Activated T-cell treated with anti-CD3 and anti-CD28 coated beads, Interleukin-2, amount 50 U/mL, for 4 hours (primary cell): ENCODE results near the gene PLEKHD1. TPM values are rescaled to one million over a fixed set of nuclear protein-coding genes. Genes with fewer than 3 reads are reported as not detected.
A peak's percentile ranks its signal among the peaks of the same experiment; 100 is the strongest.

Experiments
- ATAC-seq, 2 donors: fragments of 200-7000 bp; cut with Tn5 transposase; one replicate each; pipeline ENCODE4 v1.10.0; 2021
- DNase-seq: peaks from one replicate; pipeline ENCODE4 v3.0.0-alpha.2; 2020
- H3K27me3 Mint-ChIP-seq: one replicate; pipeline ENCODE4 v1.8.0; 2021; ENCODE audit warnings: low read depth, mixed read lengths
- H3K36me3 Mint-ChIP-seq: one replicate; pipeline ENCODE4 v1.8.0; 2022; ENCODE audit warnings: mixed read lengths; ENCODE audit not compliant: insufficient read depth
- H3K4me1 Mint-ChIP-seq: one replicate; pipeline ENCODE4 v1.8.0; 2021; ENCODE audit warnings: low read depth, mixed read lengths
- H3K4me3 Mint-ChIP-seq: one replicate; pipeline ENCODE4 v1.8.0; 2021; ENCODE audit warnings: mild to moderate bottlenecking, moderate library complexity, mixed read lengths
- H3K9me3 Mint-ChIP-seq: one replicate; pipeline ENCODE4 v1.8.0; 2021; ENCODE audit warnings: mixed read lengths
- total RNA-seq, 3 donors: library from RNA; stranded (reverse); gene quantifications; one replicate each; pipeline ENCODE4 v1.2.1, GENCODE V29; 2021

Gene PLEKHD1
- total RNA-seq: under 1 TPM; 0.05 to 0.16 (median 0.10) TPM

DNA sequence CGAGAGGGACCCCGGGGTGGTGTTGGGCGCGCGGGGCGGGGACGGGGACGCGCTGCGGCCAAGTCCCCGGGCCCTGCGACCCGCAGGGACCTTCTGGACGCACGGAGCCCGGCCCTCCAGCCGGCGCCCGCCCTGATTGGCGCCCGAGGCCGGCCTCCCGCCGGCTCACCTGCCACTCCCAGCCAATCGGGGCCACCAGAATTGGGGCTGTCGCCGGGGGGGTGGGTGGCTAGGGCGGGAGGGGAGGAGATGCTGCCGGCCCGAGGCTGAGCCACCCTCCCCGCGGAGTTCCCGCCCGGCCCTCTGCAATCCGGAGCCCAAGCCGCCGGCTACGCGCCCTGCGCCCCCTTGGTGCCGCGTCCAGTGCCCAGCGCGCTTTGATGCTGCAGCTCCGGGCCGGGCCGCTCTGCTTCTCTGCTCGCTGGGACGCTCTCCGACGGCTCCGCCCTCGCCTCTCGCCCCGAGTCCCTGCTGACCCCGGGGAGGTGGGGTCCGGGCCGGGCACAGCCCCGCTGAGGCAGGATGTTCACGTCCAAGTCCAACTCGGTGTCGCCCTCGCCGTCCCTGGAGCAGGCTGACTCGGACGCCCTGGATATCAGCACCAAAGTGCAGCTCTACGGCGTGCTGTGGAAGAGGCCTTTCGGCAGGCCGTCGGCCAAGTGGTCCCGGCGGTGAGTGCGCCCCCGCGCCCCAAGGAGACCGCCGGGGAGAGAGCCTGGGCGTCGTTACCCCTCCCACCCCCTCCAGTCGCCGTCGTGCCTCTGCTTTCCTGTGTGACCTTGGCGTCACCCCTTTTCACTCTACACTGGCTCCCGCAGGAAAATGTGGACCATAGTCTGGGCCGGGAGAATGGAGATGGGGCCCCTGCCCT, at the start of gene PLEKHD1:
Gene PLEKHD1 (plus strand): TSS at position 285 of the 871 bp plus-strand sequence. CDS start 238 bp downstream, at position 523.
- H3K36me3 Mint-ChIP-seq: no peaks in the 10 kb centered on the region
- peaks cover 47% of the 10 kb centered on the region for H3K27me3 Mint-ChIP-seq
- H3K4me3 Mint-ChIP-seq: no peak within 1 kb of the TSS
- H3K4me1 Mint-ChIP-seq: peaks cover 5% of the 10 kb centered on the region
- ATAC-seq (peak in 1 of 2 donors; percentile 25), DNase-seq (no peak)
- no peaks in the 10 kb centered on the region for H3K9me3 Mint-ChIP-seq

DNA sequence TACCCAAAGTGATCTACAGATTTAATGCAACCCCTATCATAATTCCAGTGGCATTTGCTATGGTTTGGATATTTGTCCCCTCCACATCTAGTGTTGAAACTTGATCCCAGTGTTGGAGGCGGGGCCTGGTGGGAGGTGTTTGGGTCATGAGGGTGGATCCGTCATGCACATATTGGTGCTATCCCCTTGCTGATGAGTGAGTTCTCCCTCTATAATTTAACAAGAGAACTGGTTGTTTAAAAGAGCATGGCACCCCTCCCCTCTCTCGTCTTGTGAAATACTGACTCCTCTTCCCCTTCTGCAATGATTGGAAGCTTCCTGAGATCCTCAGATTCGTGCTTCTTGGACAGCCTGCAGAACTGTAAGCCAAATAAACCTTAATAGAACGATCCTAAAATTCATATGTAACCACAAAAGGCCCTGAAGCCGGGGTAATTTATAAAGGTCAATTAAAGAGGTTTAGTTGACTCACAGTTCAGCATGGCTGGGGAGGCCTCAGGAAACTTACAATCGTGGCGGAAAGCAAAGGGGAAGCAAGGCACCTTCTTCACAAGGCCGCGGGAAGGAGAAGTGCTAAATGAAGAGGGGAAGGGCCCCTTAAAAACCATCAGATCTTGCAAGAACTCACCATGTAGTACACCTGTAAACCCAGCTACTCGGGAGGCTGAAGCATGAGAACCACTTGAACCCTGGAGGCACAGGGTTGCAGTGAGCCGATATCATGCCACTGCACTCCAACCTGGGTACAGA, 44.8 kb upstream of the PLEKHD1 start:
- Mint-ChIP-seq H3K27me3 (no peaks in the 10 kb centered on the region), H3K36me3 (peaks cover 23% of the 10 kb centered on the region), H3K4me1 (peaks cover 13% of the 10 kb centered on the region), H3K4me3 (no peak overlapping the region), H3K9me3 (no peaks in the 10 kb centered on the region)
- DNase-seq (no peak), ATAC-seq (no peak)

DNA sequence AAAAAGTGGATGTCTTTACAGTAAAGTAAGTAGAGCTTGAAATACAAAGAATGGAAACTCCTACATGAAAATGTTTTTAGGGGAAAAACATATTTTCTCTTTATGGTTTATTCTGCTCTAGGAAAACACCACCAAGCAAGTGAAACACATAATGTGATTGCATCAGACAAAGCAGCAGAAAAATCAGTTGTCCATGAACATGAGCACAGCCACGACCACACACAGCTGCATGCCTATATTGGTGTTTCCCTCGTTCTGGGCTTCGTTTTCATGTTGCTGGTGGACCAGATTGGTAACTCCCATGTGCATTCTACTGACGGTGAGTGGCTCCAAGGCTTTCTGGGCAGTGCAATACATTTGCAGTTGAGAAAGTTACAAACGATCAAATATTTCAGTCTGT, 42.6 kb upstream of the PLEKHD1 start:
- Mint-ChIP-seq H3K27me3 (no peaks in the 10 kb centered on the region), H3K36me3 (peaks cover 29% of the 10 kb centered on the region), H3K9me3 (no peaks in the 10 kb centered on the region), H3K4me3 (peak overlapping the region; percentile 27), H3K4me1 (peaks cover 8% of the 10 kb centered on the region)
- ATAC-seq: no peak
- no peak for DNase-seq

DNA sequence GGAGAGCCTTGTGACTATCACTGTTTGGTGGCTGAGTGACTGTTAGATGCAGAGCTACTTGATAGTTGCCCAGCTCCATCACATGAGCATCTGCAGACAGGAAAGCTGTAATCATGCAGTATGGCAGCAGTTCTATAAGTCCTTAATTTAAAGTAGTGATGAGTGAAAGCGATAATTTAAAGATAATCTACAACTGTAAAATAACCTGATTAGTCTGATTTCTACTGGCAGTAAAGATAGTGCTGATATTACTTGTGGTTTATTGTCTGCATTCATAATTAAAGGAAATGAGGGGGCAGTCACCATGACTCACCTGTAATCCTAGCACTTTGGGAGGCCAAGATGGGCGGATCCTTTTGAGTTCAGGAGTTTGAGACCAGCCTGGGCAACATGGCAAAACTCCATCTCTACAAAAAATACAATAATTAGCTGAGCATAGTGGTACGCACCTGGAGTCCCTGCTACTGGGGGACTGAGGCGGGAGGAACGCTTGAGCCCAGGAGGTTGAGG, 41.2 kb upstream of the PLEKHD1 start:
- Mint-ChIP-seq H3K36me3 (peaks cover 35% of the 10 kb centered on the region), H3K4me1 (peaks cover 8% of the 10 kb centered on the region), H3K27me3 (no peaks in the 10 kb centered on the region), H3K4me3 (peak overlapping the region; percentile 30), H3K9me3 (no peaks in the 10 kb centered on the region)
- no peak for DNase-seq
- no peak for ATAC-seq

DNA sequence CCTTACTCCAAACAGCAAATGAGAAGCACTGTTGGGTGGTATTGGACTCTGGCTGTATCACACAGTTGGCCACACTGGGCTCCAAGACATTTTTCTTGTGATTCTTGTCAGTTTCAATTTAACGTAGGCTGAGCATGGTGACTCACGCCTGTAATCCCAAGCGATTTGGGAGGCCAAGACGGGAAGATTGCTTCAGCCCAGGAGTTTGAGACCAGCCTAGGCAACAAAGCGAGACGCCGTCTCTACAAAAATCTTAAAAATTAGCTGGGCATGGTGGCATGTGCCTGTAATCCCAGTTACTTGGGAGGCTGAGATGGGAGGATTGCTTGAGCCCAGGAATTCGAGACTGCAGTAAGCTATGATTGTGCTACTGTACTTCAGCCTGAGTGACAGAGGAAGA, 35.3 kb upstream of the PLEKHD1 start:
- Mint-ChIP-seq H3K4me3 (no peak overlapping the region), H3K36me3 (peaks cover 32% of the 10 kb centered on the region), H3K27me3 (no peaks in the 10 kb centered on the region), H3K4me1 (no peaks in the 10 kb centered on the region), H3K9me3 (no peaks in the 10 kb centered on the region)
- ATAC-seq (no peak), DNase-seq (no peak)

DNA sequence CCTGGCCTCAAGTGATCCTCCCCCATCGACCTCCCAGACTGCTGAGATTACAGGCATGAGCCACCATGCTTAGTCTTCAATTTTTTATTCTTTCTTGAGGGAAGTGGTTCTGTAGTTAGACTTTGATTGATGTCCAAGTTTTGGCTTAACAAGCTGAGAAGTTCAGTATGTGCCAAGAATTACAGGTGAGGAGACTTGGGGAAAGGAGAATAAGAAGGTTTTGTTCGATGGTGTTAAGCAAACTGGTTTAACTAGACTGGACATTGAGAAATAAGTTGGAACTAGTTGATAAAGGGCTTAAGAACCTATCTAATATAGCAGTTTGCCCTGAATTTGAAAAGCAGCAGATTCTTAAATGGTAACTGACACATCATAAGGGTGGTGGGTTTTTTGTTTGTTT, 32.6 kb upstream of the PLEKHD1 start:
- peaks cover 25% of the 10 kb centered on the region for H3K36me3 Mint-ChIP-seq
- H3K9me3 Mint-ChIP-seq: no peaks in the 10 kb centered on the region
- DNase-seq: no peak
- ATAC-seq: no peak
- no peaks in the 10 kb centered on the region for H3K4me1 Mint-ChIP-seq
- no peaks in the 10 kb centered on the region for H3K27me3 Mint-ChIP-seq
- H3K4me3 Mint-ChIP-seq: no peak overlapping the region

DNA sequence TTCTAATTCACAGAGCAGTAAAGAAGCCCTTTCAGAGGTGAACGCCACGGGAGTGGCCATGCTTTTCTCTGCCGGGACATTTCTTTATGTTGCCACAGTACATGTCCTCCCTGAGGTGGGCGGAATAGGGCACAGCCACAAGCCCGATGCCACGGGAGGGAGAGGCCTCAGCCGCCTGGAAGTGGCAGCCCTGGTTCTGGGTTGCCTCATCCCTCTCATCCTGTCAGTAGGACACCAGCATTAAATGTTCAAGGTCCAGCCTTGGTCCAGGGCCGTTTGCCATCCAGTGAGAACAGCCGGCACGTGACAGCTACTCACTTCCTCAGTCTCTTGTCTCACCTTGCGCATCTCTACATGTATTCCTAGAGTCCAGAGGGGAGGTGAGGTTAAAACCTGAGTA, 26.2 kb upstream of the PLEKHD1 start:
- Mint-ChIP-seq H3K4me1 (no peaks in the 10 kb centered on the region), H3K27me3 (no peaks in the 10 kb centered on the region), H3K36me3 (peaks cover 27% of the 10 kb centered on the region), H3K4me3 (no peak overlapping the region), H3K9me3 (no peaks in the 10 kb centered on the region)
- ATAC-seq (no peak), DNase-seq (no peak)

DNA sequence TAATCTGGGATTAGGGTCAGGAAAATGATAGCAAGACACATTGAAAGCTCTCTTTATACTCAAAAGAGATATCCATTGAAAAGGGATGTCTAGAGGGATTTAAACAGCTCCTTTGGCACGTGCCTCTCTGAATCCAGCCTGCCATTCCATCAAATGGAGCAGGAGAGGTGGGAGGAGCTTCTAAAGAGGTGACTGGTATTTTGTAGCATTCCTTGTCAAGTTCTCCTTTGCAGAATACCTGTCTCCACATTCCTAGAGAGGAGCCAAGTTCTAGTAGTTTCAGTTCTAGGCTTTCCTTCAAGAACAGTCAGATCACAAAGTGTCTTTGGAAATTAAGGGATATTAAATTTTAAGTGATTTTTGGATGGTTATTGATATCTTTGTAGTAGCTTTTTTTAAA, 25.4 kb upstream of the PLEKHD1 start:
- H3K27me3 Mint-ChIP-seq: no peaks in the 10 kb centered on the region
- no peak overlapping the region for H3K4me3 Mint-ChIP-seq
- ATAC-seq (no peak), DNase-seq (no peak)
- H3K4me1 Mint-ChIP-seq: no peaks in the 10 kb centered on the region
- H3K36me3 Mint-ChIP-seq: peaks cover 25% of the 10 kb centered on the region
- no peaks in the 10 kb centered on the region for H3K9me3 Mint-ChIP-seq

DNA sequence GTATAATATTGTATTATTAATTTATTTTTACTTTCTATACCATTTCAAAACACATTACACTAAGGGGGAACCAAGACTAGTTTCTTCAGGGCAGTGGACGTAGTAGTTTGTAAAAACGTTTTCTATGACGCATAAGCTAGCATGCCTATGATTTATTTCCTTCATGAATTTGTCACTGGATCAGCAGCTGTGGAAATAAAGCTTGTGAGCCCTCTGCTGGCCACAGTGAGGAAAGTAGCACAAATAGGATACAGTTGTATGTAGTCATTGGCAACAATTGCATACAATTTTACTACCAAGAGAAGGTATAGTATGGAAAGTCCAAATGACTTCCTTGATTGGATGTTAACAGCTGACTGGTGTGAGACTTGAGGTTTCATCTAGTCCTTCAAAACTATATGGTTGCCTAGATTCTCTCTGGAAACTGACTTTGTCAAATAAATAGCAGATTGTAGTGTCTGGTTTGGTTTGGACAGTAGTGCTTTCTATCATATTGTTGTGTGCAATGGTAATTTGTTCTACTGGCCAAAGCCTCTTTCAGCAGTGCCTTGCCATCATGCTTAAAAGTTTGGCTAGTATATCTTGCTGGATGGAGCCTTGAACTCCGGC, 24.3 kb upstream of the PLEKHD1 start:
- H3K4me1 Mint-ChIP-seq: no peaks in the 10 kb centered on the region
- DNase-seq: peak; percentile 38
- peak; percentile 75 to 86 for ATAC-seq
- peaks cover 24% of the 10 kb centered on the region for H3K36me3 Mint-ChIP-seq
- no peaks in the 10 kb centered on the region for H3K27me3 Mint-ChIP-seq
- no peaks in the 10 kb centered on the region for H3K9me3 Mint-ChIP-seq
- H3K4me3 Mint-ChIP-seq: no peak overlapping the region

DNA sequence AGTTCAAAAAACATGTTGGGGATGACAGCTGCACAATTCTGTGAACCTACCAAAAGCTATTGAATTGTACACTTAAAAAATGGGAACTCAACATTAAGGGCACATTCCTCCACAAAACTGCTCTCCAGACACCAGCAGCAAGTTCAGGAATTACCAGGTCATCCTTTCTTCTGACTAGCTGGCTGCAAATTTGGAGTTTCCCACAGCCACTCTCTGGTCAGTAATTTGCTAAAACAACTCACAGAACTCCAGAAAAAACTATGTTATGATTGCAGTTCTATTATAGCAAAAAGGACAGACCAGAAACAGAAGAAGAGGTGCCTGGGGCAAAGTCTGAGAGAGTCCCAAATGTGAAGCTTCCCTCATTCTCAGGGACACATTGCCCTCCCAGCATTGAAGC, 20.1 kb upstream of the PLEKHD1 start:
- H3K4me1 Mint-ChIP-seq: no peaks in the 10 kb centered on the region
- ATAC-seq: no peak
- no peak overlapping the region for H3K4me3 Mint-ChIP-seq
- no peak for DNase-seq
- H3K36me3 Mint-ChIP-seq: peaks cover 16% of the 10 kb centered on the region
- H3K9me3 Mint-ChIP-seq: no peaks in the 10 kb centered on the region
- no peaks in the 10 kb centered on the region for H3K27me3 Mint-ChIP-seq

DNA sequence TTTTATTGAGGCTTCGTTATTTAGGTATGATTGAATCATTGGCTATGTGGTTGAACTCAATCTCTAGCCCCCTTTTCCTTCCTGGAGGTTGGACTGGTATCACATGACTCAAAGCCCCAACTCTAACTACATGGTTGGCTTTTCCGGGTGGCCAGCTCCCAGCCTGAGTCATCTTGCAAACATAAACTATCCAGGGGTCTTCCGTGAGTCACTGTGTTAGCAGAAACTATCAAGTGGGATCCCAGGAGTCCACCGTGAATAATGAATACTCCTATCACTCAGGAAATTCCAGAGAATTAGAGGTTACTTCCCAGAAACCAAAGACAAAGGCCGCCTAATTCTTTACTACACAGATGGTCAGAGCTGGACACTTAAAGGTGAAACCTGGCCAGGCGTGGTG, 19.7 kb upstream of the PLEKHD1 start:
- ATAC-seq: no peak
- Mint-ChIP-seq H3K36me3 (peaks cover 13% of the 10 kb centered on the region), H3K27me3 (no peaks in the 10 kb centered on the region), H3K9me3 (no peaks in the 10 kb centered on the region), H3K4me1 (no peaks in the 10 kb centered on the region), H3K4me3 (no peak overlapping the region)
- DNase-seq: no peak

DNA sequence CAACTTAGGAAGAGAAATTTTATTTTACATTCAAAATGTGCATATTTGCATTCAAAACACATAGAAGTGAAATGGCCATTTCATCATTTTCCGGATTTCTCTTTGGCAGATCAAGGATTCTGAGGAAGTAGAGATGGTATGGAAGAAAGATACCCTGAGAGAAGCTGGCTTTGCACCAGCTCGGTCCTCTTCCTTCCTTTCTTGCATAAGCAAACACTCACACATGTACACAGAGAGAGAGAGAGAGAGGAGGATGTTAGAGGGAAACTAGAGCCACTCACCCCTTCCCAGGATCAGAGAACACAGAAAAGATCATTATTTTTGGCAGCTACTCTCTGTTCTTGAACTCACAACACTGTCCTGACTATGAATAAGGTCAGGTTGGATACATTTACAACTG, 15.6 kb upstream of the PLEKHD1 start:
- Mint-ChIP-seq H3K9me3 (no peaks in the 10 kb centered on the region), H3K4me3 (no peak overlapping the region), H3K36me3 (peaks cover 2% of the 10 kb centered on the region), H3K27me3 (no peaks in the 10 kb centered on the region), H3K4me1 (no peaks in the 10 kb centered on the region)
- ATAC-seq (no peak), DNase-seq (no peak)

DNA sequence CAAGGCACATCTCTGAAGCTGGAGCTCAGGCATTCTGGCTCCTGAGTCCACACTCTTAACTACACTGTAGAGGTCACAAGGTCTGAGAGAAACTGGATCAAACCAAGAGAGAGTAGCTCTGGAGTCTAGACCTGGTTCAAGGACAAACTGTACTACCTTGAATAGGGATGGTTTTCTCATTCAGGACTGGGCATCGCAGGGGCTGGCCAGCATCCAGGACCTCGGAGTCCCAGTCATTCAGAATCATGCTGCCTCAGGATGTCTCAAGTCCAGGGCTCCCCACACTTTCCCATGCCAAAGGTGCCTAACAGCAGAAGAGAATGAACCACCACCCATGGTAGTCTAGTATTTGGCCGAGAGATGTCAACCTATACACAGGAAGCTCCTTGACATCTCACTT, 13.1 kb upstream of the PLEKHD1 start:
- Mint-ChIP-seq H3K36me3 (peaks cover 2% of the 10 kb centered on the region), H3K4me1 (no peaks in the 10 kb centered on the region), H3K4me3 (no peak overlapping the region), H3K27me3 (no peaks in the 10 kb centered on the region), H3K9me3 (no peaks in the 10 kb centered on the region)
- no peak for DNase-seq
- ATAC-seq: no peak

DNA sequence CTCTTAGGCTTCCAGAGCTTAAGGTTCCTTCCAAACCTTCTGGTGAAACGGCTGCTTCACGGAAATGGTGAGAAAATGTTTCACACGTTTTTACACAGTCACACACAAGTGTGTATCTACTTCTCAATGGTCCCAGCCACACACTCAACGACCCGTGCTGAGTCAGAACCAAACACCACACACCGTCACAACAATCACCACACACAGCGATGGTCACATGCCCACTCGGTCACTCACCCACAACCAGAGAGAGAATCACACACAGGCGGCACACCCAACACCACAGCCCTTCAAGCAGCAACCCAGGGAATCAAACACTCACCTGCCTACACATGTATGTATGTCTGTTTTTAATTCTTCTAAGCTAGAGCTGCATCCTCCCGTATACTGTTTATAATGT, 12.6 kb upstream of the PLEKHD1 start:
- Mint-ChIP-seq H3K27me3 (no peaks in the 10 kb centered on the region), H3K4me3 (no peak overlapping the region), H3K9me3 (no peaks in the 10 kb centered on the region), H3K36me3 (peaks cover 2% of the 10 kb centered on the region), H3K4me1 (no peaks in the 10 kb centered on the region)
- DNase-seq (no peak), ATAC-seq (no peak)
